ENCODE results near the gene CDV3.

CDV3 gene

GRCh38 chr3:133568294-133569014, 5.0 kb upstream of the CDV3 start:
- DNase-seq (ENCODE audit: low read depth in 3 of 3), result no peak

GRCh38 chr3:133570139-133570936, 3.1 kb upstream of the CDV3 start:
- no peak for DNase-seq (ENCODE audit: low read depth in 3 of 3)

GRCh38 chr3:133570937-133571320, 2.6 kb upstream of the CDV3 start:
- DNase-seq (ENCODE audit: low read depth in 3 of 3), result no peak

- no peak for DNase-seq (ENCODE audit: low read depth in 3 of 3)
Measured at GRCh38 chr3:133572158-133573053, 1.1 kb upstream of the CDV3 start.

- peak; percentile 99 to 100 (median 100) for DNase-seq (ENCODE audit: low read depth in 3 of 3)
Measured at GRCh38 chr3:133573054-133573628, 345 bp upstream of the CDV3 start.

- peak; percentile 28 to 52 (median 48) for DNase-seq (ENCODE audit: low read depth in 3 of 3)
Measured at GRCh38 chr3:133574260-133574881, 885 bp downstream of the CDV3 start.

GRCh38 chr3:133575086-133575485, 1.6 kb downstream of the CDV3 start:
- DNase-seq (ENCODE audit: low read depth in 3 of 3), result no peak

- no peak for DNase-seq (ENCODE audit: low read depth in 3 of 3)
Measured at GRCh38 chr3:133576169-133576568, 2.7 kb downstream of the CDV3 start.

GRCh38 chr3:133578548-133579191, 5.2 kb downstream of the CDV3 start:
- DNase-seq (ENCODE audit: low read depth in 3 of 3), result no peak

- DNase-seq (ENCODE audit: low read depth in 3 of 3), result no peak
Measured at GRCh38 chr3:133583396-133583795, 9.9 kb downstream of the CDV3 start.

GRCh38 chr3:133588035-133588434, 14.5 kb downstream of the CDV3 start:
- no peak for DNase-seq (ENCODE audit: low read depth in 3 of 3)

- DNase-seq (ENCODE audit: low read depth in 3 of 3), result no peak
Measured at GRCh38 chr3:133588784-133589465, 15.4 kb downstream of the CDV3 start.

- DNase-seq (ENCODE audit: low read depth in 3 of 3), result no peak
Measured at GRCh38 chr3:133589503-133589902, 16.0 kb downstream of the CDV3 start.

GRCh38 chr3:133591271-133591742, 17.8 kb downstream of the CDV3 start:
- no peak for DNase-seq (ENCODE audit: low read depth in 3 of 3)

- DNase-seq (ENCODE audit: low read depth in 3 of 3), result no peak
Measured at GRCh38 chr3:133592843-133593242, 19.4 kb downstream of the CDV3 start.

GRCh38 chr3:133593243-133593642, 19.8 kb downstream of the CDV3 start:
- no peak for DNase-seq (ENCODE audit: low read depth in 3 of 3)

- DNase-seq (ENCODE audit: low read depth in 3 of 3), result no peak
Measured at GRCh38 chr3:133595341-133595740, 21.9 kb downstream of the CDV3 start.

- no peak for DNase-seq (ENCODE audit: low read depth in 3 of 3)
Measured at GRCh38 chr3:133598405-133598804, 24.9 kb downstream of the CDV3 start.

- DNase-seq (ENCODE audit: low read depth in 3 of 3), result no peak
Measured at GRCh38 chr3:133599280-133599679, 25.8 kb downstream of the CDV3 start.

- no peak for DNase-seq (ENCODE audit: low read depth in 3 of 3)
Measured at GRCh38 chr3:133600572-133601081, 27.1 kb downstream of the CDV3 start.

All from stimulated activated CD4-positive, alpha-beta T cell treated with anti-CD3 and anti-CD28 coated beads, TNF-alpha, amount 100 ng/mL, for 4 hours (primary cell).